DND-41 (cell line): ENCODE data around the gene MARVELD3.
"Not testable (repeated sequence)": the region's sequence is repeated elsewhere in the genome, so short reads cannot be mapped to it uniquely, and the experiment has no call there.

Experiments
- ATAC-seq: fragments of 200-7000 bp; cut with Tn5 transposase; 3 replicates; pipeline ENCODE4 v1.9.1; 2021; ENCODE audit warnings: low read depth; ENCODE audit not compliant: insufficient read depth
- DNase-seq: peaks from one replicate; pipeline ENCODE4 v3.0.0-alpha.2; 2020
- H2AFZ ChIP-seq: 2 replicates; pipeline ENCODE4 v1.6.0; 2012; ENCODE audit warnings: low read depth, low read length
- H3K27ac ChIP-seq: 2 replicates; pipeline ENCODE4 v1.5.1; 2012; ENCODE audit warnings: low read length, inconsistent platforms
- H3K27me3 ChIP-seq: fragments of 200-600 bp; sonication (generic); 2 replicates; pipeline ENCODE4 v1.6.0; 2012; ENCODE audit warnings: low read length, mild to moderate bottlenecking, inconsistent platforms; ENCODE audit not compliant: insufficient read depth, poor library complexity
- H3K36me3 ChIP-seq: 2 replicates; pipeline ENCODE4 v1.5.1; 2012; ENCODE audit warnings: low read length, inconsistent platforms; ENCODE audit not compliant: insufficient read depth
- H3K4me1 ChIP-seq: 2 replicates; pipeline ENCODE4 v1.5.1; 2012; ENCODE audit warnings: mild to moderate bottlenecking, low read length; ENCODE audit not compliant: insufficient read depth
- H3K4me2 ChIP-seq: 2 replicates; pipeline ENCODE4 v1.6.0; 2012; ENCODE audit warnings: mild to moderate bottlenecking, moderate library complexity, low read length, inconsistent platforms; ENCODE audit not compliant: insufficient read depth
- H3K4me3 ChIP-seq, 2 experiments: fragments of 200-600 bp in 1 of 2; shearing (Covaris generic) in 1 of 2; 2 replicates each; pipeline ENCODE4 v1.5.1; 2012 to 2016; ENCODE audit warnings: inconsistent platforms in 2 of 2, low read length in 2 of 2, mild to moderate bottlenecking in 2 of 2, low read depth in 1 of 2, moderate library complexity in 1 of 2
- H3K79me2 ChIP-seq: 2 replicates; pipeline ENCODE4 v1.6.0; 2012; ENCODE audit warnings: low read length, inconsistent platforms; ENCODE audit not compliant: insufficient read depth
- H3K9ac ChIP-seq: 2 replicates; pipeline ENCODE4 v1.6.0; 2012; ENCODE audit warnings: low read depth, mild to moderate bottlenecking, inconsistent platforms, low read length, moderate library complexity
- H3K9me3 ChIP-seq: 2 replicates; pipeline ENCODE4 v1.5.1; 2012; ENCODE audit warnings: low read length, moderate library complexity, mild to moderate bottlenecking, inconsistent platforms; ENCODE audit not compliant: insufficient read depth, severe bottlenecking
- H4K20me1 ChIP-seq: 2 replicates; pipeline ENCODE4 v1.6.0; 2012; ENCODE audit warnings: low read length; ENCODE audit not compliant: insufficient read depth
- EZH2 ChIP-seq: IDR thresholded peaks from 3 replicates; pipeline ENCODE4 v1.6.1; 2012; ENCODE audit warnings: borderline replicate concordance, low read depth, mild to moderate bottlenecking, moderate library complexity, low read length, inconsistent platforms; ENCODE audit not compliant: severe bottlenecking
- TF ChIP-seq, protein P1 (sequence below): IDR thresholded peaks from 2 replicates; pipeline ENCODE4 v1.5.1; 2012; ENCODE audit warnings: borderline replicate concordance, low read length, moderate library complexity, mild to moderate bottlenecking; ENCODE audit not compliant: poor library complexity, severe bottlenecking; ENCODE audit errors: extremely low read depth

Gene MARVELD3

GRCh38 chr16:71675380-71675779 is 49.4 kb downstream of the MARVELD3 start:
- no peak overlapping the region for H3K27ac ChIP-seq
- DNase-seq: no peak
- H2AFZ ChIP-seq: no peak overlapping the region
- no peak overlapping the region for H3K9ac ChIP-seq
- TF ChIP-seq EZH2: no peak
- no peaks in the 10 kb centered on the region for H3K27me3 ChIP-seq
- no peak overlapping the region for H3K4me3 ChIP-seq
- H3K36me3 ChIP-seq: peaks cover 26% of the 10 kb centered on the region; the same call in 1 of the 2 replicates
- no peak overlapping the region for H3K4me2 ChIP-seq
- H4K20me1 ChIP-seq: no peaks in the 10 kb centered on the region
- H3K79me2 ChIP-seq: no peaks in the 10 kb centered on the region
- H3K9me3 ChIP-seq: no peaks in the 10 kb centered on the region
- no peaks in the 10 kb centered on the region for H3K4me1 ChIP-seq
- no peak for ATAC-seq

GRCh38 chr16:71676236-71676635 is 50.3 kb downstream of the MARVELD3 start:
- no peak for ATAC-seq
- H3K27me3 ChIP-seq: no peaks in the 10 kb centered on the region
- H3K4me1 ChIP-seq: no peaks in the 10 kb centered on the region
- no peak overlapping the region for H2AFZ ChIP-seq
- no peaks in the 10 kb centered on the region for H4K20me1 ChIP-seq
- TF ChIP-seq, protein P1, sequence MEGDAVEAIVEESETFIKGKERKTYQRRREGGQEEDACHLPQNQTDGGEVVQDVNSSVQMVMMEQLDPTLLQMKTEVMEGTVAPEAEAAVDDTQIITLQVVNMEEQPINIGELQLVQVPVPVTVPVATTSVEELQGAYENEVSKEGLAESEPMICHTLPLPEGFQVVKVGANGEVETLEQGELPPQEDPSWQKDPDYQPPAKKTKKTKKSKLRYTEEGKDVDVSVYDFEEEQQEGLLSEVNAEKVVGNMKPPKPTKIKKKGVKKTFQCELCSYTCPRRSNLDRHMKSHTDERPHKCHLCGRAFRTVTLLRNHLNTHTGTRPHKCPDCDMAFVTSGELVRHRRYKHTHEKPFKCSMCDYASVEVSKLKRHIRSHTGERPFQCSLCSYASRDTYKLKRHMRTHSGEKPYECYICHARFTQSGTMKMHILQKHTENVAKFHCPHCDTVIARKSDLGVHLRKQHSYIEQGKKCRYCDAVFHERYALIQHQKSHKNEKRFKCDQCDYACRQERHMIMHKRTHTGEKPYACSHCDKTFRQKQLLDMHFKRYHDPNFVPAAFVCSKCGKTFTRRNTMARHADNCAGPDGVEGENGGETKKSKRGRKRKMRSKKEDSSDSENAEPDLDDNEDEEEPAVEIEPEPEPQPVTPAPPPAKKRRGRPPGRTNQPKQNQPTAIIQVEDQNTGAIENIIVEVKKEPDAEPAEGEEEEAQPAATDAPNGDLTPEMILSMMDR: no peak
- TF ChIP-seq EZH2: no peak
- no peak overlapping the region for H3K4me3 ChIP-seq
- no peak overlapping the region for H3K9ac ChIP-seq
- no peak overlapping the region for H3K27ac ChIP-seq
- peaks cover 25% of the 10 kb centered on the region; the same call in 1 of the 2 replicates for H3K36me3 ChIP-seq
- no peak for DNase-seq
- no peaks in the 10 kb centered on the region for H3K79me2 ChIP-seq
- no peaks in the 10 kb centered on the region for H3K9me3 ChIP-seq
- no peak overlapping the region for H3K4me2 ChIP-seq

DNA sequence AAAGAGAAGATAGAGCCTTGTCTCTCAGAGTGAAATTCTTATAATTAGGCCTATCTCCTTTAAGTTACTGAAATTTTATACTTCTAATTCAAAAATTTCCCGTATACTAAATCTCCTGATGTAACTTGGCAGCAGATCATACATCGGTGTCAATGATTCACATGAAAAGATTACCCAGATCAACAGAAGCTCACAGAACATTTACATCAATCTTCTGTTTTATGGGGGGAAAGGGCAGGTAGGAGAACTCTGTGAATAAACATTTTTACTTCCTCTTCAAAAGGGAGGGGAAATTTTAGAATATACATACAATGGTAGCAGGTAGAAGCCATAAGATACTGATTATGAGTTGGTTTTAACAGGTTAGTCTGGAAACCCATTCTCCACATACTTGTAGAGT is 55.4 kb downstream of the MARVELD3 start:
- H2AFZ ChIP-seq: no peak overlapping the region
- H3K27ac ChIP-seq: no peak overlapping the region
- H3K27me3 ChIP-seq: no peaks in the 10 kb centered on the region
- no peak overlapping the region for H3K9ac ChIP-seq
- TF ChIP-seq EZH2: no peak
- TF ChIP-seq, protein P1: no peak
- H4K20me1 ChIP-seq: no peaks in the 10 kb centered on the region
- no peaks in the 10 kb centered on the region for H3K4me1 ChIP-seq
- ATAC-seq (no peak), DNase-seq (no peak)
- H3K9me3 ChIP-seq: no peaks in the 10 kb centered on the region
- H3K79me2 ChIP-seq: no peaks in the 10 kb centered on the region
- no peak overlapping the region for H3K4me2 ChIP-seq
- peaks cover 27% of the 10 kb centered on the region; the same call in 1 of the 2 replicates for H3K36me3 ChIP-seq
- H3K4me3 ChIP-seq: no peak overlapping the region

GRCh38 chr16:71684280-71684679 is 58.3 kb downstream of the MARVELD3 start:
- not testable (repeated sequence) for H2AFZ ChIP-seq, H3K4me2 ChIP-seq, H4K20me1 ChIP-seq, DNase-seq, H3K9ac ChIP-seq, H3K27ac ChIP-seq, H3K79me2 ChIP-seq, H3K4me1 ChIP-seq, H3K9me3 ChIP-seq, ATAC-seq, H3K27me3 ChIP-seq, H3K4me3 ChIP-seq
- H3K36me3 ChIP-seq: peaks cover 36% of the 10 kb centered on the region; the same call in 1 of the 2 replicates
